ENCODE data around the gene PPP3R1. TPM values are rescaled to one million over a fixed set of nuclear protein-coding genes. Genes with fewer than 3 reads are reported as not detected.

The PPP3R1 gene
- total and polyA plus RNA-seq, 9 of the 15 experiments (the other 6 are each of a cell fraction or from before 2014, with no cell fraction given), result 3.7 to 70.0 (median 24.8) TPM

DNA sequence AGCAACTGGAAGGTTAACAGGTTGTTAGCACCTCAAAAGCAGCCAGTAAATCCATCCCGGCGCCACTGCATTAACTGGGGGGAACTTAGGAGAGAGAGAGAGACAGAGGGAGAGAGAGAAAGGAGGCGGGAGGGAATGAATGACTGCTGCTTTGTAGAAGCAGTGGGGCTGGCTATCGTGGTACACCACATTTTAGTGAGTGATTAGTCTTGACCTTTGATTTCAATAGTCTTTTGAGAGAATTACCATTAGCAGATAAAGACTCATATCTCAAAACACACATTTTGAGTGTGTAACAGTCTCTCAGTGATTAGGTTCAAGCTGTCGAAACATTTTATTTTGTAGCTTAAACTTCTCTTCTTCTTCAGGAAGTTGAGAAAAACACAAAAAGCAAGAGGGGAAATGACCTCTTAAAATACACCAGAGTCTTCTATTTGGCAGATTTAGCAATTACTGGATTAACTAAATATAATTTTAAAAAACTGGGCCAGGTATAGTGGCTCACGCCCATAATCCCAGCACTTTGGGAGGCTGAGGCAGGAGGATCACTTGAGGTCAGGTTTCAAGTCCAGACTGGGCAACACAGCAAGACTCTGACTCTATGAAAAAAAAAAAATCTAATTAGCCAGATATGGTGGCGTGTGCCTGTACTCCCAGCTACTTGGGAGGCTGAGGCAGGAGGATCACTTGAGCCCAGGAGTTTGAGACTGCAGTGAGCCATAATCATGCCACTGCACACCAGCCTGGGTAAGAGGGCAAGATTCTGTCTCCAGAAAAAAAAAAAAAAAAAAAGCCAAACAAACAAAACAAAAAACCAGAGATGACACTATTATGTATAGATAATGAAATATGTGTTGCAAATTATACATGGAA is 116.6 kb downstream of the PPP3R1 start (continued):
- TF ChIP-seq, protein P1, sequence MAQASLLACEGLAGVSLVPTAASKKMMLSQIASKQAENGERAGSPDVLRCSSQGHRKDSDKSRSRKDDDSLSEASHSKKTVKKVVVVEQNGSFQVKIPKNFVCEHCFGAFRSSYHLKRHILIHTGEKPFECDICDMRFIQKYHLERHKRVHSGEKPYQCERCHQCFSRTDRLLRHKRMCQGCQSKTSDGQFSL (CRISPR knock-in tag; IDR thresholded peaks at IDR 0.05), result no peak
- TF ChIP-seq, protein P1 (tag; IDR thresholded peaks at IDR 0.05), result no peak
- TF ChIP-seq BRD9 (IDR thresholded peaks at IDR 0.05; ENCODE audit: low read depth, partially characterized antibody) (peak; percentile 87), TBP (optimal IDR thresholded peaks at IDR 0.05; ENCODE audit: low read depth, low read length) (no peak), RCOR1 (IDR thresholded peaks at IDR 0.05; ENCODE audit: borderline replicate concordance in 1 of 2, low read depth in 2 of 2, low read length in 2 of 2) (peak; percentile 98 to 99), ZNF408 (CRISPR knock-in tag; IDR thresholded peaks at IDR 0.05; ENCODE audit: low read depth) (no peak), ELF1 (tag; IDR thresholded peaks at IDR 0.05) (no peak), CBFB (CRISPR knock-in tag; IDR thresholded peaks at IDR 0.05) (no peak), MTF1 (CRISPR knock-in tag; IDR thresholded peaks at IDR 0.05; ENCODE audit: borderline replicate concordance) (no peak), PTTG1 (tag; IDR thresholded peaks at IDR 0.05; ENCODE audit: low read depth) (no peak), COPS2 (conservative IDR thresholded peaks at IDR 0.05) (no peak), RBFOX2 (IDR thresholded peaks at IDR 0.05; ENCODE audit: low read depth, low read length) (no peak), POU5F1 (IDR thresholded peaks at IDR 0.05; ENCODE audit: borderline replicate concordance, low read depth, low read length, partially characterized antibody) (no peak), NR3C1 (CRISPR knock-in tag; IDR thresholded peaks at IDR 0.05) (no peak), PCBP1 (IDR thresholded peaks at IDR 0.05; ENCODE audit: low read depth, low read length, poor library complexity, severe bottlenecking) (no peak)
- TF ChIP-seq, protein P2, sequence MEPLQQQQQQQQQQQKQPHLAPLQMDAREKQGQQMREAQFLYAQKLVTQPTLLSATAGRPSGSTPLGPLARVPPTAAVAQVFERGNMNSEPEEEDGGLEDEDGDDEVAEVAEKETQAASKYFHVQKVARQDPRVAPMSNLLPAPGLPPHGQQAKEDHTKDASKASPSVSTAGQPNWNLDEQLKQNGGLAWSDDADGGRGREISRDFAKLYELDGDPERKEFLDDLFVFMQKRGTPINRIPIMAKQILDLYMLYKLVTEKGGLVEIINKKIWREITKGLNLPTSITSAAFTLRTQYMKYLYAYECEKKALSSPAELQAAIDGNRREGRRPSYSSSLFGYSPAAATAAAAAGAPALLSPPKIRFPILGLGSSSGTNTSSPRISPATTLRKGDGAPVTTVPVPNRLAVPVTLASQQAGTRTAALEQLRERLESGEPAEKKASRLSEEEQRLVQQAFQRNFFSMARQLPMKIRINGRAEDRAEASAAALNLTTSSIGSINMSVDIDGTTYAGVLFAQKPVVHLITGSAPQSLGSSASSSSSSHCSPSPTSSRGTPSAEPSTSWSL (CRISPR knock-in tag; IDR thresholded peaks at IDR 0.05; ENCODE audit: borderline replicate concordance), result no peak
- TF ChIP-seq, protein P3, sequence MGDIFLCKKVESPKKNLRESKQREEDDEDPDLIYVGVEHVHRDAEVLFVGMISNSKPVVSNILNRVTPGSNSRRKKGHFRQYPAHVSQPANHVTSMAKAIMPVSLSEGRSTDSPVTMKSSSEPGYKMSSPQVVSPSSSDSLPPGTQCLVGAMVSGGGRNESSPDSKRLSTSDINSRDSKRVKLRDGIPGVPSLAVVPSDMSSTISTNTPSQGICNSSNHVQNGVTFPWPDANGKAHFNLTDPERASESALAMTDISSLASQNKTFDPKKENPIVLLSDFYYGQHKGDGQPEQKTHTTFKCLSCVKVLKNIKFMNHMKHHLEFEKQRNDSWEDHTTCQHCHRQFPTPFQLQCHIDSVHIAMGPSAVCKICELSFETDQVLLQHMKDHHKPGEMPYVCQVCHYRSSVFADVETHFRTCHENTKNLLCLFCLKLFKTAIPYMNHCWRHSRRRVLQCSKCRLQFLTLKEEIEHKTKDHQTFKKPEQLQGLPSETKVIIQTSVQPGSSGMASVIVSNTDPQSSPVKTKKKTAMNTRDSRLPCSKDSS (IDR thresholded peaks at IDR 0.05; ENCODE audit: low read depth, partially characterized antibody), result no peak
- TF ChIP-seq, protein P4, sequence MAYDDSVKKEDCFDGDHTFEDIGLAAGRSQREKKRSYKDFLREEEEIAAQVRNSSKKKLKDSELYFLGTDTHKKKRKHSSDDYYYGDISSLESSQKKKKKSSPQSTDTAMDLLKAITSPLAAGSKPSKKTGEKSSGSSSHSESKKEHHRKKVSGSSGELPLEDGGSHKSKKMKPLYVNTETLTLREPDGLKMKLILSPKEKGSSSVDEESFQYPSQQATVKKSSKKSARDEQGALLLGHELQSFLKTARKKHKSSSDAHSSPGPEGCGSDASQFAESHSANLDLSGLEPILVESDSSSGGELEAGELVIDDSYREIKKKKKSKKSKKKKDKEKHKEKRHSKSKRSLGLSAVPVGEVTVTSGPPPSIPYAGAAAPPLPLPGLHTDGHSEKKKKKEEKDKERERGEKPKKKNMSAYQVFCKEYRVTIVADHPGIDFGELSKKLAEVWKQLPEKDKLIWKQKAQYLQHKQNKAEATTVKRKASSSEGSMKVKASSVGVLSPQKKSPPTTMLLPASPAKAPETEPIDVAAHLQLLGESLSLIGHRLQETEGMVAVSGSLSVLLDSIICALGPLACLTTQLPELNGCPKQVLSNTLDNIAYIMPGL (CRISPR knock-in tag; IDR thresholded peaks at IDR 0.05), result no peak
- TF ChIP-seq, protein P5, sequence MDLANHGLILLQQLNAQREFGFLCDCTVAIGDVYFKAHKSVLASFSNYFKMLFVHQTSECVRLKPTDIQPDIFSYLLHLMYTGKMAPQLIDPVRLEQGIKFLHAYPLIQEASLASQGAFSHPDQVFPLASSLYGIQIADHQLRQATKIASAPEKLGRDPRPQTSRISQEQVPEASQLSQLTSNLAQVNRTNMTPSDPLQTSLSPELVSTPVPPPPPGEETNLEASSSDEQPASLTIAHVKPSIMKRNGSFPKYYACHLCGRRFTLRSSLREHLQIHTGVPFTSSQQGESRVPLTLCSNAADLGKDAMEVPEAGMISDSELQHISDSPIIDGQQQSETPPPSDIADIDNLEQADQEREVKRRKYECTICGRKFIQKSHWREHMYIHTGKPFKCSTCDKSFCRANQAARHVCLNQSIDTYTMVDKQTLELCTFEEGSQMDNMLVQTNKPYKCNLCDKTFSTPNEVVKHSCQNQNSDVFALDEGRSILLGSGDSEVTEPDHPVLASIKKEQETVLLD (IDR thresholded peaks at IDR 0.05), result peak; percentile 76; the same call in 1 of the 2 replicates

All from K562 (cell line).